ENCODE data around the gene LRAT. TPM values are rescaled to one million over a fixed set of nuclear protein-coding genes. Genes with fewer than 3 reads are reported as not detected.

The LRAT gene
- total RNA-seq, 6 donors from 2014 or later = 0.22 to 1.7 (median 0.69) TPM; not detected in 1

DNA sequence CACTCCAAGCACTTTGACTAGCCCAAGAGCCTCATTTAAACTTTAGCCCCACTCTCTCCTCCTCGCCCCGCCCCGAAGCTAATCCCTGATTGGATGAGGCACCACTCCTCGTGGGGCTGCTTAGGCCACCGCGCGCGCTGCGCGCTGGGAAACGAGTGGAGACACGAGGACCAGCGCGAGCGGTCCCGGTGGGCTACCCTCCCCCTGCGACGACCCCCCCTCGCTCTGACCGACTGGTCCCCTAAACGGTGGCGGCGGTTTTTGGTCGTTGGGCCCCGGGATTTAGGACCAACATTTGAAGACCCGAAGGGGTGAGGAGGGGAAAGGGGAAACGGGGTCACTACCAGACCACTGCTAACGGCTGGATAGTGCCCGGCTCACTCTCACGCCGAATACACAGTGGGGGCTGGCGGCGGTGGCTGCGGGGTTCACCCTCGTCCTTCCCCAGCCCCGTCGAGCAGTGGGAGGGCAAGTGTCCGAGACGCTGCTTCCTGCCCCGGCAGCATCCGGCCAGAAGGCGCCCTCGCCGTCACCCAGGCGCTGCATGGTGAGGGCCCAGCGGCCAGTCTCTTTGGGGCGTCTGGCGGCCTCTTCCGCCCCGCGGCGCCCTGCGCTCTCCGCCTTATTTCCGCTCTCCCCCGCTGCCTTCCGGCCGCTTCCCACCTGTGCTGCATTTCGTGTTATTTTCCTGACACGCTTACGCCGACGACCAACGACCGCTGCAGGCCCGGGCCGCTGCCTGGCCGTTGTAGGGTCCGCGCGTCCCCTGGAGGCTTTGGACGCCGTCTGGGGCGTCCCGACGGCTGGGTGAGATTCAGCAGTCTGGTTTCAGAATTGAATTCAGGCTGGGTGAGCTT lies 37.6 kb downstream of the LRAT start, which contains the start of gene RBM46:
Gene RBM46, plus strand, starts transcription at position 147 of the 857 bp plus-strand sequence. CDS start 15,481 bp downstream, outside the sequence.
- H3K4me1 ChIP-seq = no peaks in the 10 kb centered on the region
- no peak within 1 kb of the TSS for H3K27ac ChIP-seq
- H3K9me3 ChIP-seq = no peaks in the 10 kb centered on the region
- TF ChIP-seq POLR2AphosphoS5 (IDR thresholded peaks at IDR 0.05) (no peak), EP300 (IDR thresholded peaks at IDR 0.05) (no peak), POLR2A (IDR thresholded peaks at IDR 0.05) (no peak)
- TF ChIP-seq, protein P1, sequence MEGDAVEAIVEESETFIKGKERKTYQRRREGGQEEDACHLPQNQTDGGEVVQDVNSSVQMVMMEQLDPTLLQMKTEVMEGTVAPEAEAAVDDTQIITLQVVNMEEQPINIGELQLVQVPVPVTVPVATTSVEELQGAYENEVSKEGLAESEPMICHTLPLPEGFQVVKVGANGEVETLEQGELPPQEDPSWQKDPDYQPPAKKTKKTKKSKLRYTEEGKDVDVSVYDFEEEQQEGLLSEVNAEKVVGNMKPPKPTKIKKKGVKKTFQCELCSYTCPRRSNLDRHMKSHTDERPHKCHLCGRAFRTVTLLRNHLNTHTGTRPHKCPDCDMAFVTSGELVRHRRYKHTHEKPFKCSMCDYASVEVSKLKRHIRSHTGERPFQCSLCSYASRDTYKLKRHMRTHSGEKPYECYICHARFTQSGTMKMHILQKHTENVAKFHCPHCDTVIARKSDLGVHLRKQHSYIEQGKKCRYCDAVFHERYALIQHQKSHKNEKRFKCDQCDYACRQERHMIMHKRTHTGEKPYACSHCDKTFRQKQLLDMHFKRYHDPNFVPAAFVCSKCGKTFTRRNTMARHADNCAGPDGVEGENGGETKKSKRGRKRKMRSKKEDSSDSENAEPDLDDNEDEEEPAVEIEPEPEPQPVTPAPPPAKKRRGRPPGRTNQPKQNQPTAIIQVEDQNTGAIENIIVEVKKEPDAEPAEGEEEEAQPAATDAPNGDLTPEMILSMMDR (IDR thresholded peaks at IDR 0.05) = no peak
- WGBS, 2 donors = 64 to 79% methylated on average over 67 to 76 of the region's 76 CpGs
- DNase-seq = peak in 1 of 2 donors; percentile 76
- peak in 1 of 2 donors; percentile 26 for ATAC-seq (ENCODE audit: low FRiP score in 2 of 2)
- no peaks in the 10 kb centered on the region for H3K36me3 ChIP-seq
- H3K4me3 ChIP-seq = no peak within 1 kb of the TSS
- H3K27me3 ChIP-seq = peaks cover 0 to 13% (median 0%) of the 10 kb centered on the region in 4 donors

DNA sequence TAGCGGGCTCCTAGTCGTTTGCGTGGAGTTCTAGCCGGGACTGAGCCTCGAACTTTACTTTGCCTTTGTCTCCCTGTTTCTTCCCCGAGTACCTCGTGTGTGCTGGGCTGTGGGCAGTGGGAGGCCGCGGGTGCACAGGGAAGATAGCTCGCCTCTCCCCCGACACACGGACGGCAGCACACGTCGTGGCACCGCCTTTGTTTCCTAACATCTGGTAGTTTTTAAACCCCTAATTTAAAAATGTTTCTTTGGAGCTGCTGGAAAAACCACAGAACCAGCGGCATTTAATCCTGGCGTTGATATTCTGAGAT lies 38.1 kb downstream of the LRAT start:
- peaks cover 0 to 13% (median 0%) of the 10 kb centered on the region in 4 donors for H3K27me3 ChIP-seq
- WGBS, 2 donors = 82 to 87% methylated on average over 15 to 18 of the region's 18 CpGs

More for the DNA sequence above, 38.1 kb downstream of the LRAT start:
- Histone ChIP-seq H3K4me3 (no peak overlapping the region), H3K36me3 (no peaks in the 10 kb centered on the region), H3K4me1 (no peaks in the 10 kb centered on the region), H3K27ac (no peak overlapping the region), H3K9me3 (no peaks in the 10 kb centered on the region)
- ATAC-seq (ENCODE audit: low FRiP score in 2 of 2) = no peak
- DNase-seq = no peak
- TF ChIP-seq, protein P1 (IDR thresholded peaks at IDR 0.05) = no peak
- no peak for TF ChIP-seq POLR2AphosphoS5 (IDR thresholded peaks at IDR 0.05)
- no peak for TF ChIP-seq EP300 (IDR thresholded peaks at IDR 0.05)
- no peak for TF ChIP-seq POLR2A (IDR thresholded peaks at IDR 0.05)

Small RNAs within 50 kb of the gene (small RNA-seq; reads per million reads assigned to genes)
- gene NDUFB2P1 = 0 reads per million in 4 donors
- gene RNU2-44P = 0 to 0.22 (median 0.03) reads per million in 4 donors
- 0 reads per million in 4 donors for gene RNU2-66P

Other genes with a start within 250 kb of the LRAT start
- gene PLRG1, start 193.6 kb upstream of the LRAT start, total RNA-seq = 10 to 100 TPM; 12.9 to 60.1 (median 51.3) TPM
- 1 to 10 TPM in 2 of 6 donors, not detected in 4; 2.2 to 3.9 TPM for gene FGB, start 181.0 kb upstream of the LRAT start, total RNA-seq
- 10 to 100 TPM in 2 of 6 donors, 1 to 10 TPM in 4; 1.0 to 30.7 (median 3.6) TPM for gene FGA, start 153.3 kb upstream of the LRAT start, total RNA-seq
- gene FGG, start 131.3 kb upstream of the LRAT start, total RNA-seq = 100 to 1,000 TPM in 2 of 6 donors, 1 to 10 TPM in 3, not detected in 1; 2.6 to 255 (median 9.9) TPM
- gene RBM46, start 37.3 kb downstream of the LRAT start, total RNA-seq = not detected